ENCODE measurements around the gene FAM174A.
"Not testable (repeated sequence)": the region's sequence is repeated elsewhere in the genome, so short reads cannot be mapped to it uniquely, and the experiment has no call there.

The FAM174A gene

DNA sequence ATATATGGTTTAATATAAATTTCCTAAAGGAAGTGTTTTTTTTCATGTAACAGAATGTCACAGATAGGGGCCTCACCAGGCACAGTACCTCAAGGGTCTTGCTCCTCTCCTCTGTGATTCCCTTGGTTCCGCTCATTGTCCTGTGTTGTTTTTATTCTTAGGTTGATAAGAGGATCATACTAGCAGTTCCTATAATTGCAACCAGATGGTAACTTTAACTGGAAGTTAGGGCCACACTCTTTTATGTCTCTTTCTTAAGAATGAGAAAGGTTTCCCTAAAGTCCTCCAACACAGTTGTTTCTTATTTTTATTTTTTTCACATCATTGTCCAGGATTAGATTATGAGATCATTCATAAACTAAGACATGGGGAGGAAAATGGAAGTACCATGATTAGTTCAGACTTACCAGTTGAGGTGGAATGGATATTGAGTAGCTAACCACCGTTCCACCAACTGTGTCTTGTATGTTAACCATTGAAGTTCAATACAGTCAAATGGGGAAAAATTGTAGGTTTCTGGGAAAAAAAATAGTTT lies 41.1 kb downstream of the FAM174A start:
- DNase-seq = no peak

DNA sequence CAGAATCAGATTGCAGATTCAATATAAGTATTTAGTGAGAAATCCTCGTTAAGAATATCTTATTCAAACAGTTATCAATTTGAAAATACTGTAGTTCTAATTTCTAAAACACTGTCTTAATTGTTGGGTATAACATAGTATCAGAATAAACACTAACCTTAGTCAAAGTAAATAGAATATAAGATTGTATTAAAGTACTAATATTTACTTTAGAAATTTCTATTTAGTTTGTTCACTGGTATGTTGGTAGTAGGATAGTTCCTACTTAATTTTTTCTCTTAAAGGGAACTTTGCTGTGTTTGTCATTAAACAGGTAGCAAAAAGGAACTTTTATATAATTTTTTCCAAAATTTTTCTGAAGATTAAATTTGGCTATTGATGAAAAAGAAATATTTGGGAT lies 42.3 kb downstream of the FAM174A start:
- DNase-seq = no peak

DNA sequence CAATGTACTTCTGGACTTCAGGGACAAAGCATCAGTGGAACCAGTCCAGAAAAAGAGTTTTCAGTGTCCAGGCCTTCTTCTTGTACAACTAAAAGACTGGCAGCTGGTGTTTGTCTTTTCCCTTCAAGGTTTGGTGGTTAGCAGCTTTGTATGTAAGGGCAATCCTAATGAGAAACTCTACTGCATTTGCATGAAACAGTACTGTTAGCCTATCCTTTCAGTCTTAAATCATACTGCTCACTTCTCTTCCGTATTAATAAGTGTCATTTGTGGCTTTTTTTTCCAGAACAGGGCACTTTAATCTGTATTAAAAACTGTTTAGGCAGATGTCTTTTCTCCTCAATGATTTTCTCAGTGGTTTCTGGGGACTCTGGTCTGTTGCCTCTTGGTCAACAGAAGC lies 48.9 kb downstream of the FAM174A start:
- DNase-seq = no peak

DNA sequence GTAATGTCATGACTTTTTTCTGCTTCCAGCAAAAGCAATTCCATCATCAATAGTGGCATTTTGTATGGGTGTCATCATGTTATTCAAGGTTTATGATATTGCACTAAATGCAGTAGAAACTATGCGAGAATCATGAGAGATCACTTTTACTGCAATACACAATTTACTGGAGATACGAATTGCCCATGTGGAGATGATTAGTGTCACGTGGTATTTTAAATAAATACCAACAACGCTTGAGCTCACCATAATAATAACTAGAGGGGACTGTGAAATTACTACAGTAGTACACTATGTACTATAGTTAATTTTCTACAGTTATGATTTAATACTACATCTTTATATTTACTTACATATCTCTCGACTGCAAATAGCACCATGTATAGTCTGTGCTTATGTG lies 49.7 kb downstream of the FAM174A start:
- no peak for DNase-seq

DNA sequence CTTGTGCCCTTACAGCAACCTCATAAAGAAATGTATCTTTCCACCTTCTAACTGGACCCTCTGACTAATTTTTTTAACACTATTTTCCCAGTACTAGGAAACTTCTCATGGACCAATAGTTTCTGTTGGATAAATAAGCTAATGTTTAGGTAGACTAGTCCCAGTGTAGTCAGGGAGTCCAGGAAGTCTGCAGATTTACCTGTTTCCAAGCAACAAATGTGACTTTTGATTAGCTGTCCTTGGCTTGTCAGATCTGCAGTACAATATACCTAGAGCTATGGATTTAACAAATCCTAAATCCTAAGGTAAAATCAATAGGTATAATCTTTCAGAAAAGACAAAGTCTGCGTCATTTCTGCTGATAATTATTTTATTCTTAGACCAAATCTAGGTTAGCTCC lies 55.7 kb downstream of the FAM174A start:
- no peak for DNase-seq

DNA sequence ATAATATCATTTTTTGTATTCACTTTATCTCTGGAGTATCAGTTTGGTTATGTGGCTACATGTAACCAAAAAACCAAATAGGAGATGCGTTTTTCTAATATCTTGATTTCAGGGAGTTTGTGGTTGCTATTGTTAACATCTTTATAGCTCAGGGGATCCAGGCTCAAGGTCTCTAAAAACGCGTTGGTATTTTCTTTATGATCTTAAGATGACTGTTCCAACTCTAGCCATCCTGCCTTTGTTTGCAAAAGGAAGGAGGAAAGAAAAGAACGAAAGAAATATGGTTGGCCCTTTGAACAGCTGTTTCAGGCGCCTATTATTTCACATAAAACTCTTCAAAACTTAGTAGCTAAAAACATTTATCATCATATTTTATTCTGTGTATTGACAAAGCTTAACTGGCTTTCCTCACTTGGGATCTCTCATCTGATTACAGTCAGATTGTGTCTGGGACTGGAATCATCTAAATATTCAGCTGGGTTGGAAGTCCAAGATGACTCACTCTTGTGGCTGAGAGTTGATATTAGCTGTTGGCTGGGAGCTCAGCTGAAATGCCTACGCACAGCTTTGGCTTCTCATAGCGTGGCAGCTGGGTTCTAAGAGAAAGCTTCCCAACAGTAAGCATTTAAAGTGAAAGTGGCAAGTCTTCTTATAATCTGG lies 60.1 kb downstream of the FAM174A start:
- no peak for DNase-seq

DNA sequence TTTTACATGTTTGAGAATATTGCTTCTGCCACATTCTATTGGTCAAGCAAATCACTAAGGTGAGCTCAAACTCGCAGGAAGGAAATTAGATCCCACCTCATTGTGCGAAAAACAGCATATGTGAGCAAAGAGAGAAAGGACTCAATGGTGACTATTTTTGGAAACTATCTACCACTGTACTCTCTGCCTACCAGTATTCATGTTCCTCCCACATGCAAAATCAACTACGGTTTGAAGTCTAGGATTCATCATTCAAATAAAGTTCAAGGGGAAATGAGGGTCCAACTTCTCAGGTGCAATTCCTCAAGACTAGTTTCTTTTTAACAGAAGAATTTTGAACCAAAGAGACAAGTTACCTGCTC lies 60.6 kb downstream of the FAM174A start:
- DNase-seq = no peak

DNA sequence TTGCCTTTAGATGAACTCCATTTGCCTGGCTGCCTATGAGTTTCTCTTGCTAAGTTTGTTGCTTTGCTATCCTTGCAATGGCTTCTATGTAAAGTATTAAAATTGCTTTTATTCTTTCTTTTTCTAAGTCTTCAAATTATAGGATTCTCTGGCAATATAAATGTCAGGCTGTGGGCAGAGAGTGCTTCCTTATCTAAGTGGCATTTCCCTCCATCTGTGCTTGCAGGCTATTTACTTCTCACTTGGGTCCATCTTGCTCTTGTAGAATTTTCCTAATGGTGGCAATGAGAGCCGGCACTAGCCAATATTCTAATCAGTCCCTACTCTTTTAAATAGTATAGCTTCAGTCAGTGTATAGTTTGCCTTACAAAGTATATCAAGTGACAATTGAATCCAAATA lies 63.3 kb downstream of the FAM174A start:
- DNase-seq = no peak

DNA sequence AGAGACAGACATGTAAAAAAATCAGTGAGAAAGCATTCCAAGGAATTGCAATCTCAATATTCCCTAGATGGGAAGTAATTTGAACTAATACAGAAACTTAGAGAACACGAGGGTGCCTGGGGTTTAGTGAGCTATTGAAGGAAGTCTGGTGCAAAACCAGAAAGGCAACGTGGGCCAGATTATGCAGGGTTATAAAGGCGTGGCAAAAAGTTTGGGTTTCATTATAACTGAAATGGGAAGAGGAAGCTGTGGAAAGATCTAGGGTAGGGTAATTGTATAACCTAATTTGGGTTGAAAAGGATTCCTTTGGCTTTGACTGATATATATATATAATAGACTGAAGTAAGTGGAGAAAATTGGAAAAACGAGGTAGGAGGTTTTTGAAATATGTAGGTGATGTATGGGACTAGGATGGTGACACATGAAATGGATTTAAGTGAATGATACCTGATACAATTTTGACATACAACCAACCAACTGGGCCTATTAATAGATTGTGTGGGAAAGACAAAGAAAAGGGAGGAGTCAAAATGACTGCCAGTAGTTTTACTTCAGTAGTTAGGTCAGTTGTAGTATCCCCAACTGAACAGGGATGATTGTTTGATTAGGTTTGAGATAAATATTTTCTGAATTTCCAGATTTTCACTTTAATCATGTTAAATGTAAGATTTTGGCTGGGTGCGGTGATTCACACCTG lies 65.3 kb downstream of the FAM174A start:
- no peak for DNase-seq

DNA sequence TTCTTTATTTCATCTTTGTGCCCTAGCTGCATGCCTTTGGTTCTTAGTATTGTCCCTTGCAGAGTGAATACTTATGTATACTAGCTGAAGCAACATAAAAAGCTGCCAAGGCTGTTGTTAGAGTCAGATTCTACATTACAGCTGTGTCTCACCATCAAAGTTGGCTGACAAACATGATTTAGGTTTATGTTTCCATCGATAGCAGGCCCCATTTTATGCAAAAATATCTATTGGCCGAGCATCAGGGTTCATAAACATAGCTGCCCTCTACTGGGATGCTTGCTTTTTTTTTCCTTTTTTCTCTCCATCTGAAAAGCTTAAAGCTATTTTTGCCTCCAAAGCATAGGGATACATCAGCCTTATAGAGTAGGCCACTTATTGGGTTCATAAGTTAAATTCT lies 68.0 kb downstream of the FAM174A start:
- DNase-seq = no peak

DNA sequence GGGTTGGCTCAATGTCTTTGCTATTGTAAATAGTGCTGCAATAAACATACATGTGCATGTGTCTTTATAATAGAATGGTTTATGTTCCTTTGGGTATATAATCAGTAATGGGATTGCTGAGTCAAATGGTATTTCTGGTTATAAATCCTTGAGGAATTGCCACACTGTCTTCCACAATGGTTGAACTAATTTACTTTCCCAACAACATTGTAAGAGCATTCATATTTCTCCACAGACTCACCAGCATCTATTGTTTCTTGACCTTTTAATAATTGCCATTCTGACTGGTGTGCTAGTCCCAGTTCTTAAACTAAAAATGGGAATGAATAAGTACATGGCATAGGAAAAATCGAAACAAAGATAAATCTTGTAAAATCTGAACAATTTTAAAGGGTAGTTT lies 68.8 kb downstream of the FAM174A start:
- DNase-seq = not testable (repeated sequence)

DNA sequence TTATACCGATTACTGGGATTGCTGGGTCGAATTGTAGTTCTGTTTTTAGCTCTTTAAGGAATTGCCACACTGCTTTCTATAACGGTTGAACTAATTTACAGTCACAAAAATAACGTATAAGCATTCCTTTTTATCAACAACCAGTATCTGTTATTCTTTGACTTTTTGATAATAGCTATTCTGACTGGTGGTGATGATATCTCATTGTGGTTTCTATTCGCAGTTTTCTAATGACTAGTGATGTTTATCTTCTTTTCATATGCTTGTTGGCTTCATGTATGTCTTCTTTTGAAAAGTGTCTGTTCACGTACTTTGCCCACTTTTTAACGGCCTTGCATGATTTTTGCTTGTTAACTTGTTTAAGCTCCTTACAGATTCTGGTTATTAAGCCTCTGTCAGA lies 74.4 kb downstream of the FAM174A start:
- DNase-seq = no peak

DNA sequence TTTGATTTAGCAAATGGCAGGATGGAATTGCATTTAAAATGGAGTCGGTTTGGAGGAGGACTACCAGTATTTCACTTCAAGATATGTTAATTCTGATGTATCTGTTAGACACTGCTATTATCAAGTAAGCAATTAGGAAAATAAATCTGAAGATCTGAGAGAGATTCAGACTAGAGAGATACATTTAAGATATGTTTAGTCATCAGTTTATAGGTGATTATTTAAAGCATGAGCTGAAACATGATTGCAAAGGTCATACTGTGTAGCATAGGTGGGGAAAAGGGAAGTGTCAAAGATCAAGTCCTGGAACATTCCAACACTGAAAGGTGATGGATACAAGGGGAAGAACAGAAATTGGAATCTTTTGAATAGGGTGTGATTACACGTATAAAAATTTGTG lies 79.1 kb downstream of the FAM174A start:
- no peak for DNase-seq

DNA sequence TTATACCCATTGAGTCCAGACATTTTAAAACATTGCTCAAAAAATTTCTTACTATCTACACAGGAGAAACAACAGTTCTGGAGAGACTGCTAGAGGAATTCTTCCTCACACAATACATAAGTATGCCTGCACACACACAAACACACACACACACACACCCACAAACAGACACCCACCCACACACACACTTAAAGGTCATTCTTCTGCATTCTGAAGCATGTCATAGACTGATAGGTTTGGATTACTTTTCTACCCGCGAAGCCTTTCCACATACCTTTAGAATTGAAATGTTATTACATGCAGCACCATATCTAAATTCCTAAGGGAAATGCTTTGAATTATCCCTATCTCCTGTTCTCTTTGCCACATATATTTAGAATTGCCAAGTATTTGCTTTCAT lies 80.2 kb downstream of the FAM174A start:
- no peak for DNase-seq

DNA sequence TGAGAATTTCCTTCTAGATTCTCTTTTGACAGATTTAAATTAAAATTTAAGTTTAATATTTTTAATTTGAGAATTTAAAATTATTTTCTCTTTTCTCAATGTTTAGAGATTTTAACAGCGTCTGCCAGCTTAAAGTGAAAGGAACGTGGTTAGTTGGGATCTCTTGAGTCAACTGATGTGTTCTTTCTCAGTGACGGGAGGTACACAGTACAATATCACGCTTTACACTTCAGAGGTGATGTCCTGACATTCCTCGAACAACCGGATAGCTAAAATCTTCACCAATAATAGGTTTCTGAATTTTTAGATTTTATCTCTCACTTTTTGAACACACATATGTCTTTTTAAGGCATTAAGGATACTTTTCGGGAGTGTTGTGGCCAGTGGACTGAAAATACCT lies 81.1 kb downstream of the FAM174A start:
- DNase-seq = no peak

DNA sequence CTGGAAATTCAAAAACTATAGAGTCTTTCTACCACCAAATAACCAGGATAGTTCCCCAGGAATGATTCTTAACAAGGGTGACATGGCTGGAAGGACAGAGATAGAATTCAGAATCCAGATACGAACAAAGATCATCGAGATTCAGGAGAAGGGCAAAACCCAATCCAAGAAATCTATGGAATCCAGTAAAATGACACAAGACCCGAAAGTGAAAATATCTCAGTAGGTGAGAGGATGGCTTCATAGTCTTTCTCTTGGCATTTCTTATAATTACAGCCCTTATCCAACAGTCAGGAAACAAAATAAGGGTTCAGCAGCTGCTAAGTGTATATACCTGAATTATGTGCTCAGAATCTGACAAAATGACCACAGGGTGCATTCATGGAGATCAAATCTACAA lies 81.8 kb downstream of the FAM174A start:
- no peak for DNase-seq

DNA sequence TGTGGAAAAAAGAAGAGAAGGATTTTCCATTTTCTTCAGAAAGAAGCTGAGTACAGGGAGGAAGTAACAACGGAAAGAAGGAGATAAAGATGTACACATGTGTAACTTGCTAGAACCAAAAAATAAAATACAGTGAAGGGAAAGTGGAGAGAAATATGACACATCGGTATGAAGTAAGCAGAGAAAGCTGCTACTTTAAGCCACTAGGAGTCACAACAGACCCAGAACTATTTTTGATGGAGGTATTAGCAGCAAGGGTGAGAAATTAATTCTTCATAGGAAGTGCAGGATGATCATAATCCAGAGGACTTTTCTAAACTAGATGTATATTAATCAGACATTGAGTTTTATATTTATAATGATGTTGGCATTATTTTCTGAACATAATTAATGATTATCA lies 88.5 kb downstream of the FAM174A start:
- DNase-seq = no peak

DNA sequence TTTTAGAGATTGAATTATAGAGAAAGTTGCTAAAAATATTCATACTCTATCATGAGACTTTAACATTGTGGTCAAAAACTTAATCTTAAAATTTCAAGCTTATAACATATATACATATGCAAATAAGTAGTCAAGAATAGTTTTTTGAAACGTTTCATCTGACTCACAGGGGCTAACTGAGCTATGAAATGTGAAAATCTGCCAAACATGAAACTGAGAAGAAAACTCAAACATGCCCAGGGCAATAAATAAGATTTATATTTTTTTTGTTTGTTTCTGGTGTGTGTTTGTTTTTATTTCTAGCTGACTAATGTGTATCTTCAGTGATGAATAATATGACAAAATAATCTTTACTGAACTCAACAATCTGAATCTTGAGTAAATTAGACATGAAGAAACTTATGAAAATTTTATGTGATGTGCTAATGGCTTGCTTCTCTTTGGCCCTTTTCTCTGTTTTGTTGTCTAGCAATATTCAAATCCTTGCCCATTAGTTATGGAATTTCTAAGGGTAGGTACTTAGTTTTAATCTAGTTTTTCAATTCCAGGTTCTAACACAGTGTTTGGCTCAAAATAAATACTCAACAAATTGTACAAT lies 99.9 kb downstream of the FAM174A start:
- no peak for DNase-seq
